Stomach (tissue), 9 donors: ENCODE data around the gene GALK1. TPM values are rescaled to one million over a fixed set of nuclear protein-coding genes. Genes with fewer than 3 reads are reported as not detected.
A peak's percentile ranks its signal among the peaks of the same experiment; 100 is the strongest.
"Not testable (repeated sequence)": the region's sequence is repeated elsewhere in the genome, so short reads cannot be mapped to it uniquely, and the experiment has no call there.

Experiments
- DNase-seq, 2 donors: peaks; one replicate each; pipeline versions ENCODE4 v3.0.0 to v3.0.0-alpha.2; 2013 to 2019
- H3K27ac ChIP-seq, 5 donors: fragments of 200-600 bp in 4 of 5; sonication (generic) in 4 of 5; one replicate each; pipeline ENCODE4 v1.5.1; 2013 to 2019; ENCODE audit warnings: mild to moderate bottlenecking in 1 of 5, moderate library complexity in 1 of 5
- H3K27me3 ChIP-seq, 3 donors: fragments of 200-600 bp; sonication (generic); one replicate each; pipeline ENCODE4 v1.5.1; 2017 to 2019; ENCODE audit warnings: mixed run types in 1 of 3
- H3K36me3 ChIP-seq, 4 donors: fragments of 200-600 bp; sonication (generic); 1 replicate in 3 of 4; 2 replicates in 1 of 4; pipeline ENCODE4 v1.5.1; 2016 to 2019
- H3K4me1 ChIP-seq, 4 donors: fragments of 200-600 bp; sonication (generic); one replicate each; pipeline ENCODE4 v1.5.1; 2016 to 2019
- H3K4me3 ChIP-seq, 4 donors: fragments of 200-600 bp; sonication (generic) in 3 of 4; one replicate each; pipeline ENCODE4 v1.5.1; 2016 to 2019; ENCODE audit warnings: mild to moderate bottlenecking in 1 of 4
- H3K9me3 ChIP-seq, 4 donors: fragments of 200-600 bp; sonication (generic); one replicate each; pipeline ENCODE4 v1.5.1; 2016 to 2019
- CTCF ChIP-seq, 7 experiments: fragments of 450-650 bp in 4 of 7; fragments of 200-600 bp in 3 of 7; sonication (generic) in 3 of 7; IDR thresholded peaks; one replicate each; pipeline ENCODE4 v1.5.1; 2016 to 2019; ENCODE audit warnings: antibody characterized with exemption in 7 of 7, control low read depth in 2 of 7, mild to moderate bottlenecking in 1 of 7
- EP300 ChIP-seq: sonication (generic); formaldehyde crosslinking; IDR thresholded peaks from one replicate; pipeline ENCODE4 v1.6.1; 2017; ENCODE audit warnings: antibody characterized with exemption
- POLR2A ChIP-seq, 4 donors: fragments of 450-650 bp; IDR thresholded peaks; one replicate each; pipeline ENCODE4 v1.6.1; 2016; ENCODE audit warnings: antibody characterized with exemption in 4 of 4, control low read depth in 2 of 4, mild to moderate bottlenecking in 1 of 4, moderate library complexity in 1 of 4
- POLR2AphosphoS5 ChIP-seq, 3 donors: sonication (generic); formaldehyde crosslinking; IDR thresholded peaks; one replicate each; pipeline ENCODE4 v1.6.1; 2016; ENCODE audit warnings: antibody characterized with exemption in 3 of 3
- WGBS, 5 donors: extraction: QIAGEN DNeasy Blood & Tissue Kit in 3 of 5; methylation state at CpG; one replicate each; pipeline versions ENCODE4 v1.1.5 to v1.1.7; 2013 to 2018; 5-methylcytosine and 5-hydroxymethylcytosine counted together
- intact Hi-C: fragments of 100-400 bp; cut with DNase I; formaldehyde crosslinking; loops from one replicate; pipeline ENCODE4 v1.15.1; 2023; ENCODE audit warnings: low total_unique reads
- polyA plus RNA-seq, 3 donors: library from polyadenylated mRNA; stranded (reverse); fragments of 200-250 nt; gene quantifications; one replicate each; pipeline ENCODE4 v1.2.3, GENCODE V29; 2013
- total RNA-seq, 5 donors: library from RNA; depleted of rRNA; stranded (reverse); fragments of >200 nt; gene quantifications; one replicate each; pipeline versions ENCODE4 v1.1.0 to v1.2.3, GENCODE V29; 2014 to 2016
- donor health status: healthy with polysubstance abuse.
- donor health status: Bipolar disorder and iron deficiency.
- donor health status: healthy.

GALK1 gene
- total and polyA plus RNA-seq, 8 donors, result 7.6 to 57.1 (median 34.5) TPM

GRCh38 chr17:75764417-75764710 lies 628 bp downstream of the GALK1 start:
- no peak for DNase-seq
- Histone ChIP-seq H3K4me1 (peaks cover 19 to 34% (median 27%) of the 10 kb centered on the region in 4 donors), H3K27ac (peak overlapping the region; percentile 86 to 91 (median 89)), H3K27me3 (no peaks in the 10 kb centered on the region), H3K4me3 (peak overlapping the region; percentile 55 to 82 (median 70)), H3K36me3 (peaks cover 0 to 18% (median 16%) of the 10 kb centered on the region in 4 donors), H3K9me3 (no peaks in the 10 kb centered on the region)
- WGBS, 5 donors, result 9 to 33% (median 16%) methylated on average over 6 to 14 of the region's 14 CpGs; no CpG with 5 or more reads in 1 of the 5 donors
- intact Hi-C loops, result no loop called here
- TF ChIP-seq CTCF (IDR thresholded peaks at IDR 0.05), result peak in 3 of 7 experiments; percentile 25 to 69 (median 43)
- TF ChIP-seq POLR2A (IDR thresholded peaks at IDR 0.05), result no peak

DNA sequence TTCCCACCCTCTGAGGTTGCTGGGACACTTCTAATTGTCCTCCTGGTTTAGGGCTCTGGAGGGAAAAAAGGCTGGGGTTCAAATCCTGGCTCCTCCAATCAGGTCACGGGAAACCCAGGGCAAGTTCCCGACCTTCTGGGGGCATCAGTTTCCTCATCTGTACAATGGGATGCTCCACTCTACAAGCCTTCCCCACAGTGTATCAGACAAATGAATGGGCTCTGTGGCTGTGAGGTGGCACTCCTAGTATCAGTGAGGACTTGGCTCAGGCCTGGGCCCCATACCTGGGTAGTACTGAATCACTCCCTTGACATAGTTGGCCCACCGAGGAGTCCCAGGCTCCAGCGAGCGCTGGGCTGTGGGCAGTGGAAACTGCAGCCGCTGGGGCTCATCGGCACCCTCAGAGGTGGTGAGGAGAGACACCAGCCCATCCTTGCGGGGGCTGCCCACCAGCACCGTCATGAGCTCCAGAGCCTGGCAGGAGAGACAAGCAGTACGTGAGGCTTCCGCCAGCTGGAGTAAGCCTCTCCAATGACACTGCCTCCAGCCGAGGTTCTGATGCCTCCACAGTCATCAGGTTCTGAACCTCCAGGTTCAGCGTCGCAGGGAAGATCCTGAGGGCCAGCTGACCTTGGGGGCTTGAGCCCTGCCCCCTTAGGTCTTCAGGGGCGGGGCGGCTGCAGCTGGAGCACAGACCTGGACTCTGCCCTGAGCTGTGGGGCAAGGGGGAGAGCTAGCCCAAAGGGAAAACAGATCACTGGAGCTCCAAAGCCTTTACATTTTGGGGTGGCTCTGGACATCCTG lies 1.2 kb downstream of the GALK1 start:
- TF ChIP-seq CTCF (IDR thresholded peaks at IDR 0.05) (no peak), EP300 (no peak), POLR2AphosphoS5 (IDR thresholded peaks at IDR 0.05) (no peak), POLR2A (IDR thresholded peaks at IDR 0.05) (no peak)
- H3K36me3 ChIP-seq, result peaks cover 1 to 23% (median 20%) of the 10 kb centered on the region in 4 donors
- H3K4me3 ChIP-seq, result peak overlapping the region; percentile 55 to 82 (median 70)

GRCh38 chr17:75763269-75763607 lies 1.8 kb downstream of the GALK1 start:
- H3K36me3 ChIP-seq, result peaks cover 7 to 29% (median 26%) of the 10 kb centered on the region in 4 donors
- no peaks in the 10 kb centered on the region for H3K27me3 ChIP-seq
- no peak overlapping the region for H3K4me3 ChIP-seq
- no peaks in the 10 kb centered on the region for H3K9me3 ChIP-seq
- peaks cover 19 to 31% (median 25%) of the 10 kb centered on the region in 4 donors for H3K4me1 ChIP-seq
- DNase-seq, result no peak
- TF ChIP-seq POLR2A (IDR thresholded peaks at IDR 0.05), result no peak
- WGBS, 5 donors, result 91 to 96% (median 94%) methylated on average over 2 to 3 of the region's 3 CpGs
- intact Hi-C loops, result no loop called here
- peak overlapping the region in 1 of 5 donors; percentile 89 for H3K27ac ChIP-seq

More for the DNA sequence above, 1.2 kb downstream of the GALK1 start:
- 68 to 75% (median 72%) methylated on average over 10 to 16 of the region's 16 CpGs for WGBS, 5 donors
- DNase-seq, result no peak
- intact Hi-C loops, result no loop called here
- H3K27ac ChIP-seq, result peak overlapping the region in 4 of 5 donors; percentile 86 to 91 (median 89)
- peaks cover 19 to 31% (median 25%) of the 10 kb centered on the region in 4 donors for H3K4me1 ChIP-seq
- H3K9me3 ChIP-seq, result no peaks in the 10 kb centered on the region
- H3K27me3 ChIP-seq, result no peaks in the 10 kb centered on the region

GRCh38 chr17:75762513-75763268 lies 2.3 kb downstream of the GALK1 start:
- Histone ChIP-seq H3K36me3 (peaks cover 12 to 34% (median 32%) of the 10 kb centered on the region in 4 donors), H3K4me3 (no peak overlapping the region), H3K27me3 (no peaks in the 10 kb centered on the region), H3K27ac (peak overlapping the region in 1 of 5 donors; percentile 89), H3K9me3 (no peaks in the 10 kb centered on the region), H3K4me1 (peaks cover 19 to 31% (median 25%) of the 10 kb centered on the region in 4 donors)
- DNase-seq, result no peak
- TF ChIP-seq POLR2A (IDR thresholded peaks at IDR 0.05) (no peak), CTCF (IDR thresholded peaks at IDR 0.05) (no peak), POLR2AphosphoS5 (IDR thresholded peaks at IDR 0.05) (no peak), EP300 (no peak)
- intact Hi-C loops, result no loop called here
- 93 to 97% (median 95%) methylated on average over 16 to 27 of the region's 27 CpGs for WGBS, 5 donors

- Histone ChIP-seq H3K36me3 (peaks cover 30 to 60% (median 58%) of the 10 kb centered on the region in 4 donors), H3K4me1 (peaks cover 16 to 33% (median 24%) of the 10 kb centered on the region in 4 donors), H3K27ac (peak overlapping the region in 3 of 5 donors; percentile 2 to 46 (median 20))
- H3K27me3 ChIP-seq, H3K4me3 ChIP-seq, DNase-seq, H3K9me3 ChIP-seq: not testable (repeated sequence)
- intact Hi-C loops, result loop anchor here (5.0 kb wide), 1 partner anchor 93 kb away; the partner anchor contains the start of genes RECQL5 and SAP30BP
- WGBS, 5 donors, result 92 to 97% (median 94%) methylated on average over 6 of the region's 6 CpGs
Measured at GRCh38 chr17:75759978-75760640, 4.9 kb downstream of the GALK1 start.
